ENCODE data around the gene RAVER1.

RAVER1 gene

DNA sequence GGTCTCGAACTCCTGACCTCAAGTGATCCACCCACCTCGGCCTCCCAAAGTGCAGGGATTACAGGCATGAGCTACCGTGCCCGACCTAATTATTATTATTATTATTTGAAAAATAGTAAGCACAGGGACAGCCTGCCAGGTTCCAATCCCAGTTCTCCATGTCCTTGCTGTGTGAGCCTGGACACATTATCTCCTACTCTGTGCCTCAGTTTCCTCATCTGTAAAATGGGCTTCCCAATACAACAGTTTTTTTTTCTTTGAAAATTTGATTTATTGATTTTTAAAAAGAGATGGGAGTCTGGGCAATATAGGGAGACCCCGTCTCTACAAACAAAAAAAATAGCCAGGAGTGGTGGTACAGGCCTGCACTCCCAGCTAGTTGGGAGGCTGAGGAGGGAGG is 27.0 kb downstream of the RAVER1 start:
- TF ChIP-seq OSR1 (CRISPR knock-in tag; IDR thresholded peaks at IDR 0.05) = no peak
- TF ChIP-seq SNAI2 (CRISPR knock-in tag; IDR thresholded peaks at IDR 0.05) = no peak
- TF ChIP-seq, protein P1, sequence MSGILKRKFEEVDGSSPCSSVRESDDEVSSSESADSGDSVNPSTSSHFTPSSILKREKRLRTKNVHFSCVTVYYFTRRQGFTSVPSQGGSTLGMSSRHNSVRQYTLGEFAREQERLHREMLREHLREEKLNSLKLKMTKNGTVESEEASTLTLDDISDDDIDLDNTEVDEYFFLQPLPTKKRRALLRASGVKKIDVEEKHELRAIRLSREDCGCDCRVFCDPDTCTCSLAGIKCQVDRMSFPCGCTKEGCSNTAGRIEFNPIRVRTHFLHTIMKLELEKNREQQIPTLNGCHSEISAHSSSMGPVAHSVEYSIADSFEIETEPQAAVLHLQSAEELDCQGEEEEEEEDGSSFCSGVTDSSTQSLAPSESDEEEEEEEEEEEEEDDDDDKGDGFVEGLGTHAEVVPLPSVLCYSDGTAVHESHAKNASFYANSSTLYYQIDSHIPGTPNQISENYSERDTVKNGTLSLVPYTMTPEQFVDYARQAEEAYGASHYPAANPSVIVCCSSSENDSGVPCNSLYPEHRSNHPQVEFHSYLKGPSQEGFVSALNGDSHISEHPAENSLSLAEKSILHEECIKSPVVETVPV (CRISPR knock-in tag; IDR thresholded peaks at IDR 0.05) = no peak
- TF ChIP-seq RARB (CRISPR knock-in tag; IDR thresholded peaks at IDR 0.05) = no peak
- TF ChIP-seq, protein P2, sequence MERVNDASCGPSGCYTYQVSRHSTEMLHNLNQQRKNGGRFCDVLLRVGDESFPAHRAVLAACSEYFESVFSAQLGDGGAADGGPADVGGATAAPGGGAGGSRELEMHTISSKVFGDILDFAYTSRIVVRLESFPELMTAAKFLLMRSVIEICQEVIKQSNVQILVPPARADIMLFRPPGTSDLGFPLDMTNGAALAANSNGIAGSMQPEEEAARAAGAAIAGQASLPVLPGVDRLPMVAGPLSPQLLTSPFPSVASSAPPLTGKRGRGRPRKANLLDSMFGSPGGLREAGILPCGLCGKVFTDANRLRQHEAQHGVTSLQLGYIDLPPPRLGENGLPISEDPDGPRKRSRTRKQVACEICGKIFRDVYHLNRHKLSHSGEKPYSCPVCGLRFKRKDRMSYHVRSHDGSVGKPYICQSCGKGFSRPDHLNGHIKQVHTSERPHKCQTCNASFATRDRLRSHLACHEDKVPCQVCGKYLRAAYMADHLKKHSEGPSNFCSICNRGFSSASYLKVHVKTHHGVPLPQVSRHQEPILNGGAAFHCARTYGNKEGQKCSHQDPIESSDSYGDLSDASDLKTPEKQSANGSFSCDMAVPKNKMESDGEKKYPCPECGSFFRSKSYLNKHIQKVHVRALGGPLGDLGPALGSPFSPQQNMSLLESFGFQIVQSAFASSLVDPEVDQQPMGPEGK (CRISPR knock-in tag; IDR thresholded peaks at IDR 0.05; ENCODE audit: borderline replicate concordance) = no peak
- no peak for TF ChIP-seq ZFP30 (CRISPR knock-in tag; IDR thresholded peaks at IDR 0.05)
- no peak for TF ChIP-seq ARNTL (CRISPR knock-in tag; IDR thresholded peaks at IDR 0.05; ENCODE audit: borderline replicate concordance, low read depth)
- no peak for TF ChIP-seq ISL1 (CRISPR knock-in tag; IDR thresholded peaks at IDR 0.05)
- no peak for TF ChIP-seq ZNF70 (CRISPR knock-in tag; IDR thresholded peaks at IDR 0.05)
- no peak for TF ChIP-seq GLIS3 (CRISPR knock-in tag; IDR thresholded peaks at IDR 0.05)
- TF ChIP-seq TOX (CRISPR knock-in tag; IDR thresholded peaks at IDR 0.05; ENCODE audit: borderline replicate concordance) = no peak
- no peak for TF ChIP-seq POU6F1 (CRISPR knock-in tag; IDR thresholded peaks at IDR 0.05; ENCODE audit: borderline replicate concordance, low read depth)
- no peak for ATAC-seq

DNA sequence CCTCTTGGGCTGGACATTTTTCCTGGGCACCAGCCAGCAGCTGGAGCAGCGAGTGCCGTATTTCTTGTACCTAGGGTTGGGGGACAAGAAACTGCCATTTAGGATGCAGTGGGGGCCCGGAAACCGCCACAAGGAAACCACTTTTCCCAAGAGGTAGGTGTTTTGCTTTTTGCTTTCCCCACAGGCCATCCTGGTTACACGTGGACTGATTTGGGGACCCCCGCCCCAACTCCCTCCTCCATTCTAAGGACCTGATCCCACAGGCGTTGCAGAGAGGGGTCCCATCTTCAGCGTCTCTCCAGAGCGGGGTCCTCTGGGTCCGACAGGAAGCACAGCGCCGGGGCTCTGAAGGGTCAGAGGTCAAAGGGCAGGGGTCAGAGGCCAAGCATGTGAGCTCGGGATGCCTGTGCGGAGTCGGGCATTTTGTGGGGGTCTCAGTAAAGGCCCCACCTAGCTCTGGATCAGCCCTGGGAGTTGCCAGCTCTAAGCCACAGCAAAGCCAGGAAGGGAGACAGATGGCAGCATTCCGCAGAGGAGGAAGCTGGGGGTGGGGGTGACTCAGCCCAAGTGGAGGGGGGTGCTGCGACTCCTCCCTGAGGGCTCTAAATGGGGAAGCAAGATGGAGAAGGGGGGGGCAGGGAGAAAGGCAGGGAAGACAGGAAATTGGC is 28.1 kb downstream of the RAVER1 start:
- peak; percentile 41; the same call in 1 of the 3 replicates for ATAC-seq
- TF ChIP-seq ZFP3 (CRISPR knock-in tag; IDR thresholded peaks at IDR 0.05) (no peak), PPARA (CRISPR knock-in tag; IDR thresholded peaks at IDR 0.05; ENCODE audit: borderline replicate concordance) (no peak), GLIS3 (CRISPR knock-in tag; IDR thresholded peaks at IDR 0.05) (no peak)
- TF ChIP-seq, protein P3, sequence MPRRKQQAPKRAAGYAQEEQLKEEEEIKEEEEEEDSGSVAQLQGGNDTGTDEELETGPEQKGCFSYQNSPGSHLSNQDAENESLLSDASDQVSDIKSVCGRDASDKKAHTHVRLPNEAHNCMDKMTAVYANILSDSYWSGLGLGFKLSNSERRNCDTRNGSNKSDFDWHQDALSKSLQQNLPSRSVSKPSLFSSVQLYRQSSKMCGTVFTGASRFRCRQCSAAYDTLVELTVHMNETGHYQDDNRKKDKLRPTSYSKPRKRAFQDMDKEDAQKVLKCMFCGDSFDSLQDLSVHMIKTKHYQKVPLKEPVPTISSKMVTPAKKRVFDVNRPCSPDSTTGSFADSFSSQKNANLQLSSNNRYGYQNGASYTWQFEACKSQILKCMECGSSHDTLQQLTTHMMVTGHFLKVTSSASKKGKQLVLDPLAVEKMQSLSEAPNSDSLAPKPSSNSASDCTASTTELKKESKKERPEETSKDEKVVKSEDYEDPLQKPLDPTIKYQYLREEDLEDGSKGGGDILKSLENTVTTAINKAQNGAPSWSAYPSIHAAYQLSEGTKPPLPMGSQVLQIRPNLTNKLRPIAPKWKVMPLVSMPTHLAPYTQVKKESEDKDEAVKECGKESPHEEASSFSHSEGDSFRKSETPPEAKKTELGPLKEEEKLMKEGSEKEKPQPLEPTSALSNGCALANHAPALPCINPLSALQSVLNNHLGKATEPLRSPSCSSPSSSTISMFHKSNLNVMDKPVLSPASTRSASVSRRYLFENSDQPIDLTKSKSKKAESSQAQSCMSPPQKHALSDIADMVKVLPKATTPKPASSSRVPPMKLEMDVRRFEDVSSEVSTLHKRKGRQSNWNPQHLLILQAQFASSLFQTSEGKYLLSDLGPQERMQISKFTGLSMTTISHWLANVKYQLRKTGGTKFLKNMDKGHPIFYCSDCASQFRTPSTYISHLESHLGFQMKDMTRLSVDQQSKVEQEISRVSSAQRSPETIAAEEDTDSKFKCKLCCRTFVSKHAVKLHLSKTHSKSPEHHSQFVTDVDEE (CRISPR knock-in tag; IDR thresholded peaks at IDR 0.05) = no peak

- TF ChIP-seq ZC3H10 (CRISPR knock-in tag; IDR thresholded peaks at IDR 0.05) = no peak
- no peak for TF ChIP-seq OSR1 (CRISPR knock-in tag; IDR thresholded peaks at IDR 0.05)
- TF ChIP-seq, protein P3 (CRISPR knock-in tag; IDR thresholded peaks at IDR 0.05) = no peak
- TF ChIP-seq ZFP3 (CRISPR knock-in tag; IDR thresholded peaks at IDR 0.05) = no peak
- TF ChIP-seq ZNF565 (CRISPR knock-in tag; conservative IDR thresholded peaks at IDR 0.05; ENCODE audit: low read depth) = no peak
- TF ChIP-seq, protein P1 (CRISPR knock-in tag; IDR thresholded peaks at IDR 0.05) = no peak
- TF ChIP-seq CSDC2 (CRISPR knock-in tag; IDR thresholded peaks at IDR 0.05) = no peak
- no peak for TF ChIP-seq TCF4 (CRISPR knock-in tag; IDR thresholded peaks at IDR 0.05; ENCODE audit: borderline replicate concordance)
- no peak for TF ChIP-seq GLIS3 (CRISPR knock-in tag; IDR thresholded peaks at IDR 0.05)
- no peak for TF ChIP-seq ARNTL (CRISPR knock-in tag; IDR thresholded peaks at IDR 0.05; ENCODE audit: borderline replicate concordance, low read depth)
- TF ChIP-seq ZNF8 (CRISPR knock-in tag; IDR thresholded peaks at IDR 0.05) = no peak
- TF ChIP-seq POU6F1 (CRISPR knock-in tag; IDR thresholded peaks at IDR 0.05; ENCODE audit: borderline replicate concordance, low read depth) = no peak
- TF ChIP-seq ISL1 (CRISPR knock-in tag; IDR thresholded peaks at IDR 0.05) = no peak
- TF ChIP-seq BACH2 (CRISPR knock-in tag; IDR thresholded peaks at IDR 0.05; ENCODE audit: borderline replicate concordance) = no peak
- ATAC-seq = no peak
Observed at GRCh38 chr19:10299545-10300458, 33.5 kb downstream of the RAVER1 start.
